Medulla oblongata (tissue), 1 donor: ENCODE data around the gene SAP30BP.

Source experiments
- DNase-seq: peaks from one replicate; pipeline ENCODE4 v3.0.0-alpha.2; 2015; ENCODE audit errors: extremely low spot score

The SAP30BP gene

GRCh38 chr17:75719732-75720131, 52.6 kb downstream of the SAP30BP start:
- DNase-seq: no peak

- DNase-seq: peak; percentile 57
Observed at GRCh38 chr17:75720656-75721462, 53.7 kb downstream of the SAP30BP start, which contains the start of gene ITGB4. TSS of gene ITGB4 (plus strand) at chr17:75721459. CDS start at chr17:75724704, 3,245 bp downstream.

- DNase-seq: no peak
Observed at GRCh38 chr17:75721463-75722011, 54.4 kb downstream of the SAP30BP start.

- DNase-seq: no peak
Observed at GRCh38 chr17:75722076-75722475, 54.9 kb downstream of the SAP30BP start.

- no peak for DNase-seq
Observed at GRCh38 chr17:75722542-75723095, 55.5 kb downstream of the SAP30BP start.

- DNase-seq: no peak
Observed at GRCh38 chr17:75723171-75723930, 56.2 kb downstream of the SAP30BP start.

GRCh38 chr17:75724016-75725003, 57.2 kb downstream of the SAP30BP start:
- DNase-seq: no peak

GRCh38 chr17:75725504-75725903, 58.4 kb downstream of the SAP30BP start:
- DNase-seq: no peak

GRCh38 chr17:75727391-75727790, 60.3 kb downstream of the SAP30BP start:
- DNase-seq: no peak

GRCh38 chr17:75729351-75729750, 62.2 kb downstream of the SAP30BP start:
- no peak for DNase-seq

GRCh38 chr17:75730065-75730464, 62.9 kb downstream of the SAP30BP start:
- no peak for DNase-seq

GRCh38 chr17:75731086-75731715, 64.1 kb downstream of the SAP30BP start:
- DNase-seq: no peak

GRCh38 chr17:75731716-75732498, 64.8 kb downstream of the SAP30BP start:
- no peak for DNase-seq

GRCh38 chr17:75733471-75733870, 66.3 kb downstream of the SAP30BP start:
- no peak for DNase-seq

GRCh38 chr17:75734674-75735294, 67.6 kb downstream of the SAP30BP start:
- DNase-seq: no peak

- DNase-seq: no peak
Observed at GRCh38 chr17:75736173-75736835, 69.2 kb downstream of the SAP30BP start.

- DNase-seq: no peak
Observed at GRCh38 chr17:75737133-75737962, 70.2 kb downstream of the SAP30BP start.
